ENCODE measurements around the gene ZSCAN1.
A peak's percentile ranks its signal among the peaks of the same experiment; 100 is the strongest.
"Not testable (repeated sequence)": the region's sequence is repeated elsewhere in the genome, so short reads cannot be mapped to it uniquely, and the experiment has no call there.

Gene ZSCAN1

GRCh38 chr19:58003174-58003828, 30.5 kb upstream of the ZSCAN1 start:
- ChIA-PET POLR2A (ENCODE audit: low non-redundant PET) (interaction anchor here (0.5 kb wide), 1 partner anchor 1846 kb away, joined by 3 read pairs; no protein-coding TSS in a partner anchor), CTCF (interaction anchor here (0.5 kb wide), 1 partner anchor 8 kb away, joined by 3 read pairs; no protein-coding TSS in a partner anchor)
- H3K27ac ChIP-seq: peak overlapping the region; percentile 82
- no peak for TF ChIP-seq CTCF (conservative IDR thresholded peaks at IDR 0.05; ENCODE audit: low read depth)
- no peak for DNase-seq (ENCODE audit: low spot score)

GRCh38 chr19:58007285-58007684, 26.5 kb upstream of the ZSCAN1 start:
- H3K27ac ChIP-seq: no peak overlapping the region
- ChIA-PET CTCF (interaction anchor here (0.6 kb wide), 1 partner anchor 385 kb away, joined by 3 read pairs; no protein-coding TSS in a partner anchor), POLR2A (ENCODE audit: low non-redundant PET) (no interaction called here)

DNA sequence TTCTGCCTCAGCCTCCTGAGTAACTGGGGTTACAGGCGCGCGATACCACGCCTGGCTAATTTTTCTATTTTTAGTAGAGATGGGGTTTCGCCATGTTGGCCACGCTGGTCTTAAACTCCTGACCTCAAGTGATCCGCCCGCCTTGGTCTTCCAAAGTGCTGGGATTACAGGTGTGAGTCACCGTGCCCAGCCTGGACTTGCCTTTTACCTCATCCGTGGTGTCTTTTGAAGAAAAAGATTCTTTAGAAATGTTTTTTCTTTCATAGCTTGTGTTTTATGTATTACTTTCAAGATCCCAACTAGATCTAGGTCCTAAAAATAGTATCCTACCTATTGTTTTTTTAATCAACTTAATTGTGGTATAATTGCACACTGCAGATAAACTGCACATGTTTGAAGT, 24.9 kb upstream of the ZSCAN1 start:
- CTCF ChIA-PET: interaction anchor here (0.6 to 0.7 kb wide), 2 partner anchors 345 to 721 kb away, joined by 3 read pairs; no protein-coding TSS in a partner anchor
- DNase-seq (ENCODE audit: low spot score): peak; percentile 30
- POLR2A ChIA-PET (ENCODE audit: low non-redundant PET): not testable (repeated sequence)
- H3K27ac ChIP-seq: peak overlapping the region; percentile 82

More at GRCh38 chr19:58007285-58007684, 26.5 kb upstream of the ZSCAN1 start:
- no peak for TF ChIP-seq CTCF (conservative IDR thresholded peaks at IDR 0.05; ENCODE audit: low read depth)
- DNase-seq (ENCODE audit: low spot score): no peak

- ChIA-PET POLR2A (ENCODE audit: low non-redundant PET) (no interaction called here), CTCF (interaction anchor here (0.7 kb wide), 1 partner anchor 722 kb away, joined by 3 read pairs; no protein-coding TSS in a partner anchor)
- no peak for DNase-seq (ENCODE audit: low spot score)
- peak overlapping the region; percentile 82 for H3K27ac ChIP-seq
- no peak for TF ChIP-seq CTCF (conservative IDR thresholded peaks at IDR 0.05; ENCODE audit: low read depth)
Observed at GRCh38 chr19:58009301-58009665, 24.5 kb upstream of the ZSCAN1 start.

DNA sequence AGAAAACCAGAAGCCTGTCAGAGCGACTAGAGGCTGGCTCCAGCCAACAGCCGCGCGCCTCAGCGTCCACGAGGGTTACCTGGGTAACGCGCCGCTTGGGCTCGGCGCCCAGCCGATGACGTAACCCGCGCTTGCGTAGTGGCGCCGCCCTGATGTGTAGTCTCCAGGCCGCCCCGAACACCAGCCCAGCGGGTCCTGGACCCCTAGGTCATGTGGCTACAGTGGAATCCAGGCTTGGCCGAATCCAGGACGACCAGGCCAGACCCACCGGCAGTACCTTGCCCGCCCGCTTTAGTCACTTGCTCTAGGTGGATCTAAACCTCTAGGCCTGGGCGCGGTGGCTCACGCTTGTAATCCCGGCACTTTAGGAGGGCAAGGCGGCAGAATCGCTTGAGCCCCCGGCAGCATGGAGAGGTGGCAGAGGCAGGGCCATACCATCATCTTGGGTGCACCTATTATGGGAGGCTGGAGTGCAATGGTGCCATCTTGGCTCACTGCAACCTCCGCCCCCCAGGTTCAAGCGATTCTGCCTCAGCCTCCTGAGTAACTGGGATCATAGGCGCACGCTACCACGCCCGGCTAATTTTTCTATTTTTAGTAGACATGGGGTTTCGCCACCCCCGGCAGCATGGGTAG, 24.0 kb upstream of the ZSCAN1 start:
- DNase-seq (ENCODE audit: low spot score): peak; percentile 72
- ChIA-PET CTCF (no interaction called here), POLR2A (ENCODE audit: low non-redundant PET) (interaction anchor here (0.6 kb wide), 1 partner anchor 75 kb away, joined by 3 read pairs; the partner anchor contains the start of gene ZNF418)
- no peak for TF ChIP-seq CTCF (conservative IDR thresholded peaks at IDR 0.05; ENCODE audit: low read depth)
- H3K27ac ChIP-seq: peak overlapping the region; percentile 82

DNA sequence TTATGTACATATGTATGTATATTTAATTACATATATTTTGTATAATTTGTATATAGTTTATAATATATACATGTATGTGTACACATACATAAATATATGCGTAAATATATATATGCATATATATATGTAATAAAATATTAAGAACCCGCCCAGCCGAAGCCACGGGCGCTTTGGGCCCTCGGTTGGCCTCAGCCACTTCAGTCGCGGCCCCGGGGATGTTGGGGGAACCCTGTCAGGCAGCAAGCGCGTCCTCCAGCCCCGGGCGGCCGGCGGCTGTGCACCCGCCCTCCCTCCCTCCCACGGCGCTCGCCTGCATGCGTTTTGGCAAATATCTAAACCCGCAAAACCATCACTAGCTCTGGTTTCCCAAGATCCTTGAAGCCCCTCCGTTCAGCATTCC, 23.3 kb upstream of the ZSCAN1 start:
- POLR2A ChIA-PET (ENCODE audit: low non-redundant PET): interaction anchor here (0.6 kb wide), 1 partner anchor 75 kb away, joined by 3 read pairs; the partner anchor contains the start of gene ZNF418

More for the DNA sequence above, 23.3 kb upstream of the ZSCAN1 start:
- no peak for DNase-seq (ENCODE audit: low spot score)
- H3K27ac ChIP-seq: no peak overlapping the region
- CTCF ChIA-PET: no interaction called here
- TF ChIP-seq CTCF (conservative IDR thresholded peaks at IDR 0.05; ENCODE audit: low read depth): no peak

All from RWPE1 (cell line).